CD8-positive, alpha-beta memory T cell (primary cell): ENCODE measurements around the gene FBXW8. TPM values are rescaled to one million over a fixed set of nuclear protein-coding genes. Genes with fewer than 3 reads are reported as not detected.
A peak's percentile ranks its signal among the peaks of the same experiment; 100 is the strongest.

Experiments used
- CTCF ChIA-PET: fragments of 350-600 bp; sonication (Branson Sonifier 250); formaldehyde crosslinking; loops from one replicate; lab custom pipeline; 2021; ENCODE audit warnings: antibody characterized with exemption; lab: Charles Lee
- POLR2A ChIA-PET: fragments of 350-600 bp; sonication (Branson Sonifier 250); formaldehyde crosslinking; loops from one replicate; lab custom pipeline; 2021; ENCODE audit warnings: antibody characterized with exemption; lab: Charles Lee
- DNase-seq, 5 donors: peaks; one replicate each; pipeline versions ENCODE4 v3.0.0 to v3.0.0-alpha.2; 2020 to 2022; ENCODE audit warnings: mixed read lengths in 1 of 5
- H3K27ac ChIP-seq: one replicate; pipeline ENCODE4 v1.7.0; 2013; ENCODE audit warnings: low read depth, mild to moderate bottlenecking, low read length, moderate library complexity
- H3K27me3 ChIP-seq: 2 replicates; pipeline ENCODE4 v1.7.0; 2013; ENCODE audit warnings: low read length, mild to moderate bottlenecking; ENCODE audit not compliant: insufficient read depth, poor library complexity, severe bottlenecking
- H3K36me3 ChIP-seq: 2 replicates; pipeline ENCODE4 v1.7.0; 2013; ENCODE audit warnings: mild to moderate bottlenecking, low read length, moderate library complexity; ENCODE audit not compliant: insufficient read depth
- H3K4me1 ChIP-seq: 2 replicates; pipeline ENCODE4 v1.7.0; 2013; ENCODE audit warnings: mild to moderate bottlenecking, low read length, moderate library complexity; ENCODE audit not compliant: insufficient read depth
- H3K4me3 ChIP-seq: 2 replicates; pipeline ENCODE4 v1.7.0; 2013; ENCODE audit warnings: mild to moderate bottlenecking, low read length
- H3K9me3 ChIP-seq: 2 replicates; pipeline ENCODE4 v1.7.0; 2013; ENCODE audit warnings: mild to moderate bottlenecking, low read length
- H3K27ac Mint-ChIP-seq, 8 donors: one replicate each; pipeline ENCODE4 v1.8.0; 2020 to 2021; ENCODE audit warnings: mixed read lengths in 8 of 8, mild to moderate bottlenecking in 6 of 8, inconsistent platforms in 3 of 8, moderate library complexity in 3 of 8
- H3K27me3 Mint-ChIP-seq, 2 donors: one replicate each; pipeline ENCODE4 v1.8.0; 2020 to 2021; ENCODE audit warnings: mixed read lengths in 2 of 2, mild to moderate bottlenecking in 1 of 2, moderate library complexity in 1 of 2
- H3K36me3 Mint-ChIP-seq, 3 donors: one replicate each; pipeline ENCODE4 v1.8.0; 2020 to 2021; ENCODE audit warnings: mixed read lengths in 3 of 3, inconsistent platforms in 1 of 3, mild to moderate bottlenecking in 1 of 3
- H3K4me1 Mint-ChIP-seq, 3 donors: one replicate each; pipeline ENCODE4 v1.8.0; 2020 to 2021; ENCODE audit warnings: mixed read lengths in 3 of 3, inconsistent platforms in 1 of 3, mild to moderate bottlenecking in 1 of 3
- H3K4me3 Mint-ChIP-seq, 7 donors: one replicate each; pipeline ENCODE4 v1.8.0; 2020 to 2021; ENCODE audit warnings: mixed read lengths in 7 of 7, mild to moderate bottlenecking in 6 of 7, moderate library complexity in 4 of 7, inconsistent platforms in 2 of 7
- H3K9me3 Mint-ChIP-seq, 5 donors: one replicate each; pipeline ENCODE4 v1.8.0; 2020 to 2022; ENCODE audit warnings: mixed read lengths in 5 of 5, mild to moderate bottlenecking in 3 of 5, moderate library complexity in 2 of 5, inconsistent platforms in 1 of 5
- polyA plus RNA-seq: library from polyadenylated mRNA; unstranded; fragments of 300-500 nt; fragmentation: Illumina TruSeq; gene quantifications from one replicate; pipeline ENCODE4 v1.2.3, GENCODE V29; 2021
- total RNA-seq, 2 experiments: library from RNA; stranded (reverse); gene quantifications; one replicate each; pipeline ENCODE4 v1.2.3, GENCODE V29; 2021

The FBXW8 gene
- total and polyA plus RNA-seq, 3 experiments from 2014 or later = 6.8 to 10.2 (median 9.3) TPM

GRCh38 chr12:116984098-116984497 lies 73.3 kb downstream of the FBXW8 start:
- no peak for DNase-seq
- Mint-ChIP-seq H3K36me3 (peaks cover 0 to 30% (median 16%) of the 10 kb centered on the region in 3 donors), H3K4me3 (no peak overlapping the region), H3K27me3 (peaks cover 0 to 1% of the 10 kb centered on the region in 2 donors), H3K27ac (no peak overlapping the region), H3K9me3 (no peaks in the 10 kb centered on the region), H3K4me1 (no peaks in the 10 kb centered on the region)
- Histone ChIP-seq H3K36me3 (no peaks in the 10 kb centered on the region), H3K9me3 (no peaks in the 10 kb centered on the region), H3K27me3 (no peaks in the 10 kb centered on the region), H3K4me3 (no peak overlapping the region), H3K27ac (no peak overlapping the region), H3K4me1 (no peaks in the 10 kb centered on the region)
- POLR2A ChIA-PET = no interaction called here
- CTCF ChIA-PET = no interaction called here

GRCh38 chr12:116990329-116990728 lies 79.6 kb downstream of the FBXW8 start:
- Mint-ChIP-seq H3K36me3 (peaks cover 8 to 63% (median 26%) of the 10 kb centered on the region in 3 donors), H3K9me3 (no peaks in the 10 kb centered on the region), H3K4me1 (no peaks in the 10 kb centered on the region), H3K27me3 (no peaks in the 10 kb centered on the region), H3K4me3 (no peak overlapping the region), H3K27ac (peak overlapping the region in 1 of 8 donors; percentile 14)
- no peaks in the 10 kb centered on the region for H3K4me1 ChIP-seq
- POLR2A ChIA-PET = no interaction called here
- H3K27ac ChIP-seq = no peak overlapping the region
- DNase-seq = no peak
- no peaks in the 10 kb centered on the region for H3K9me3 ChIP-seq
- CTCF ChIA-PET = interaction anchor here (1.2 to 1.4 kb wide), 2 partner anchors 14 to 129 kb away, joined by 3 read pairs; no protein-coding TSS in a partner anchor
- H3K4me3 ChIP-seq = no peak overlapping the region
- H3K27me3 ChIP-seq = no peaks in the 10 kb centered on the region
- H3K36me3 ChIP-seq = peaks cover 4% of the 10 kb centered on the region

GRCh38 chr12:116990971-116991966 lies 80.5 kb downstream of the FBXW8 start:
- Mint-ChIP-seq H3K27ac (peak overlapping the region in 1 of 8 donors; percentile 57), H3K36me3 (peaks cover 8 to 65% (median 23%) of the 10 kb centered on the region in 3 donors), H3K4me3 (no peak overlapping the region), H3K9me3 (no peaks in the 10 kb centered on the region), H3K27me3 (no peaks in the 10 kb centered on the region), H3K4me1 (no peaks in the 10 kb centered on the region)
- Histone ChIP-seq H3K9me3 (no peaks in the 10 kb centered on the region), H3K4me1 (no peaks in the 10 kb centered on the region), H3K4me3 (no peak overlapping the region), H3K36me3 (peaks cover 4% of the 10 kb centered on the region), H3K27me3 (no peaks in the 10 kb centered on the region), H3K27ac (no peak overlapping the region)
- ChIA-PET POLR2A (no interaction called here), CTCF (interaction anchor here (1.3 to 1.4 kb wide), 2 partner anchors 12 to 13 kb away, joined by 3 read pairs; no protein-coding TSS in a partner anchor)
- no peak for DNase-seq

- H3K9me3 ChIP-seq = no peaks in the 10 kb centered on the region
- no peaks in the 10 kb centered on the region for H3K4me1 Mint-ChIP-seq
- ChIA-PET CTCF (no interaction called here), POLR2A (no interaction called here)
- DNase-seq = no peak
- no peaks in the 10 kb centered on the region for H3K9me3 Mint-ChIP-seq
- peaks cover 3% of the 10 kb centered on the region for H3K36me3 ChIP-seq
- H3K4me1 ChIP-seq = no peaks in the 10 kb centered on the region
- H3K27ac Mint-ChIP-seq = no peak overlapping the region
- H3K36me3 Mint-ChIP-seq = peaks cover 0 to 39% (median 4%) of the 10 kb centered on the region in 3 donors
- no peaks in the 10 kb centered on the region for H3K27me3 ChIP-seq
- no peaks in the 10 kb centered on the region for H3K27me3 Mint-ChIP-seq
- H3K4me3 Mint-ChIP-seq = no peak overlapping the region
- H3K27ac ChIP-seq = no peak overlapping the region
- H3K4me3 ChIP-seq = no peak overlapping the region
These were observed 85.3 kb downstream of the FBXW8 start for GRCh38 chr12:116996093-116996492.

GRCh38 chr12:116996621-116997020 lies 85.9 kb downstream of the FBXW8 start:
- Mint-ChIP-seq H3K4me1 (no peaks in the 10 kb centered on the region), H3K27ac (no peak overlapping the region), H3K4me3 (no peak overlapping the region), H3K9me3 (no peaks in the 10 kb centered on the region), H3K36me3 (peaks cover 0 to 39% (median 3%) of the 10 kb centered on the region in 3 donors), H3K27me3 (no peaks in the 10 kb centered on the region)
- Histone ChIP-seq H3K4me3 (no peak overlapping the region), H3K36me3 (no peaks in the 10 kb centered on the region), H3K27me3 (no peaks in the 10 kb centered on the region), H3K4me1 (no peaks in the 10 kb centered on the region), H3K27ac (no peak overlapping the region), H3K9me3 (no peaks in the 10 kb centered on the region)
- POLR2A ChIA-PET = no interaction called here
- no peak for DNase-seq
- CTCF ChIA-PET = no interaction called here

- H3K27me3 ChIP-seq = no peaks in the 10 kb centered on the region
- H3K4me1 ChIP-seq = no peaks in the 10 kb centered on the region
- peaks cover 0 to 48% (median 15%) of the 10 kb centered on the region in 3 donors for H3K36me3 Mint-ChIP-seq
- POLR2A ChIA-PET = interaction anchor here (0.7 kb wide), 1 partner anchor 171 kb away, joined by 4 read pairs; no protein-coding TSS in a partner anchor
- no peak overlapping the region for H3K27ac ChIP-seq
- no peak overlapping the region for H3K4me3 ChIP-seq
- no peak overlapping the region for H3K27ac Mint-ChIP-seq
- H3K36me3 ChIP-seq = no peaks in the 10 kb centered on the region
- DNase-seq = no peak
- no peaks in the 10 kb centered on the region for H3K4me1 Mint-ChIP-seq
- CTCF ChIA-PET = no interaction called here
- H3K9me3 ChIP-seq = no peaks in the 10 kb centered on the region
- no peak overlapping the region for H3K4me3 Mint-ChIP-seq
- no peaks in the 10 kb centered on the region for H3K9me3 Mint-ChIP-seq
- no peaks in the 10 kb centered on the region for H3K27me3 Mint-ChIP-seq
These were observed 88.3 kb downstream of the FBXW8 start for GRCh38 chr12:116999066-116999465.

GRCh38 chr12:117000316-117000715 lies 89.6 kb downstream of the FBXW8 start:
- no peak overlapping the region for H3K4me3 Mint-ChIP-seq
- no peaks in the 10 kb centered on the region for H3K9me3 Mint-ChIP-seq
- peaks cover 0 to 52% (median 24%) of the 10 kb centered on the region in 3 donors for H3K36me3 Mint-ChIP-seq
- H3K27ac ChIP-seq = no peak overlapping the region
- no peaks in the 10 kb centered on the region for H3K27me3 ChIP-seq
- H3K4me1 Mint-ChIP-seq = no peaks in the 10 kb centered on the region
- no peaks in the 10 kb centered on the region for H3K27me3 Mint-ChIP-seq
- CTCF ChIA-PET = interaction anchor here (1.0 kb wide), 1 partner anchor 25 kb away, joined by 3 read pairs; no protein-coding TSS in a partner anchor
- no peak overlapping the region for H3K27ac Mint-ChIP-seq
- H3K36me3 ChIP-seq = no peaks in the 10 kb centered on the region
- H3K4me1 ChIP-seq = no peaks in the 10 kb centered on the region
- DNase-seq = no peak
- no peaks in the 10 kb centered on the region for H3K9me3 ChIP-seq
- no peak overlapping the region for H3K4me3 ChIP-seq
- POLR2A ChIA-PET = interaction anchor here (0.6 kb wide), 1 partner anchor 72 kb away, joined by 3 read pairs; no protein-coding TSS in a partner anchor
